SU-DHL-6 (cell line): ENCODE measurements around the gene COX19.
"Not testable (repeated sequence)": the region's sequence is repeated elsewhere in the genome, so short reads cannot be mapped to it uniquely, and the experiment has no call there.

Experiments
- EZH2phosphoT487 ChIP-seq: fragments of 200-600 bp; sonication (generic), shearing (Covaris generic); conservative IDR thresholded peaks from 2 replicates; pipeline ENCODE4 v1.6.1; 2018; ENCODE audit warnings: mild to moderate bottlenecking, antibody characterized with exemption, low read length, moderate library complexity, mixed read lengths
- TF ChIP-seq, protein P1 (sequence below): fragments of 200-600 bp; sonication (generic); IDR thresholded peaks from one replicate; pipeline ENCODE4 v1.5.1; 2017; ENCODE audit warnings: antibody characterized with exemption, mild to moderate bottlenecking, low read length, moderate library complexity; ENCODE audit not compliant: insufficient read depth, poor library complexity, severe bottlenecking

- TF ChIP-seq, protein P1, sequence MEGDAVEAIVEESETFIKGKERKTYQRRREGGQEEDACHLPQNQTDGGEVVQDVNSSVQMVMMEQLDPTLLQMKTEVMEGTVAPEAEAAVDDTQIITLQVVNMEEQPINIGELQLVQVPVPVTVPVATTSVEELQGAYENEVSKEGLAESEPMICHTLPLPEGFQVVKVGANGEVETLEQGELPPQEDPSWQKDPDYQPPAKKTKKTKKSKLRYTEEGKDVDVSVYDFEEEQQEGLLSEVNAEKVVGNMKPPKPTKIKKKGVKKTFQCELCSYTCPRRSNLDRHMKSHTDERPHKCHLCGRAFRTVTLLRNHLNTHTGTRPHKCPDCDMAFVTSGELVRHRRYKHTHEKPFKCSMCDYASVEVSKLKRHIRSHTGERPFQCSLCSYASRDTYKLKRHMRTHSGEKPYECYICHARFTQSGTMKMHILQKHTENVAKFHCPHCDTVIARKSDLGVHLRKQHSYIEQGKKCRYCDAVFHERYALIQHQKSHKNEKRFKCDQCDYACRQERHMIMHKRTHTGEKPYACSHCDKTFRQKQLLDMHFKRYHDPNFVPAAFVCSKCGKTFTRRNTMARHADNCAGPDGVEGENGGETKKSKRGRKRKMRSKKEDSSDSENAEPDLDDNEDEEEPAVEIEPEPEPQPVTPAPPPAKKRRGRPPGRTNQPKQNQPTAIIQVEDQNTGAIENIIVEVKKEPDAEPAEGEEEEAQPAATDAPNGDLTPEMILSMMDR: not testable (repeated sequence)
- TF ChIP-seq EZH2phosphoT487: not testable (repeated sequence)
Observed at GRCh38 chr7:924042-924441, 51.3 kb downstream of the COX19 start.
